Measurements from ENCODE around the gene TLK1.

The TLK1 gene

DNA sequence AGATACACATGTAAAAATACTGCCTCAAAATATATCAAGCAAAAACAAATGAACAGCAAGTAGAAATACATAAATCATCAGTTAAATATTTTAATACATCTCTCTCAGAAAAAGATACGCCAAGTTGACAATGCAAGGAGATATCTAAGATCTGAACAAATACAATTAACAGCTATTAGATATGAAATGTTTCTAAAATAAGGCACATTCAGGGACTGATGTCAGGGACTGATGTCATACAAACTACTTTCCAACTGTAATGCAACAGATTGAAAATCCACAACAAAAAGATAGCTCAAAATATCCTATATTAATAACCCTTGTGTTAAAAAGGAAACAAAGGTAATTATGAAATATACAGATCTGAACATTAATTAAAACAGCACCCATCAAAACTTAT lies 51.7 kb downstream of the TLK1 start:
- no peak for TF ChIP-seq CTCF (IDR thresholded peaks at IDR 0.05; ENCODE audit: borderline replicate concordance, control extremely low read depth, extremely low read depth, insufficient read depth, missing control alignments)

DNA sequence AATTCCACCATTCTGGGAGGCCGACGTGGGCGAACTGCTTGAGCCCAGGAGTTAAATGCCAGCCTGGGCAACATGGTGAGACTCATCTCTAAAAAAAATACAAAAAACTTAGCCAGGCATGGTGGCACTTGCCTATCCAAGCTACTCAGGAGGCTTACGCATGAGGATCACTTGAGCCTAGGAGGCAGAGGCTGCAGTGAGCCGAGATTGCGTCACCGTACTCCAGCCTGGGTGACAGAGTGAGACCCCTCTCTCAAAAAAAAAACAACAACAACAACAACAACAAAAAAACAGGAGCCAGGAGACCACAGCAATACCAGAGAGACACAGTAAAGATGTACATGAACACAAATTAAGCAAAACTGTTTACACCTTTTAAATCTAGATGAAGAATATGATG lies 52.9 kb downstream of the TLK1 start:
- no peak for DNase-seq (ENCODE audit: low spot score)
- TF ChIP-seq CTCF (IDR thresholded peaks at IDR 0.05; ENCODE audit: borderline replicate concordance, control extremely low read depth, extremely low read depth, insufficient read depth, missing control alignments), result no peak
- in situ Hi-C loops (cut with MboI; ENCODE audit: low sequenced_read_pairs, unreplicated experiment), result no loop called here

More for the DNA sequence above, 51.7 kb downstream of the TLK1 start:
- in situ Hi-C loops (cut with MboI; ENCODE audit: low sequenced_read_pairs, unreplicated experiment), result no loop called here
- DNase-seq (ENCODE audit: low spot score), result no peak

DNA sequence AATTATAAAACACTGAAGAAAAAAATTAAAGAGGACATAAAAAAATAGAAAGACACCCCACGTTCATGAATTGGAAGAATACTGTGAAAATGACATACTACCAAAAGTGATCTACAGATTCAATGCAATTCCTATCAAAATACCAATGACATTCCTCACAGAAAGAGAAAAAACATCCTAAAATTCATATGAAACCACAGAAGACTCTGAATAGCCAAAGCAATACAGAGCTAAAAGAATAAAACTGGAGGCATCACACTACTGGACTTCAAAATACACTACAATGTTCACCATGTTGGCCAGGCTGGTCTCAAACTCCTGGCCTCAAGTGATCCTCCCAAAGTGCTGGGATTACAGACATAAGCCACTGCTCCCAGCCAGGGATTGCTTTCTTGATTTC lies 56.3 kb downstream of the TLK1 start:
- DNase-seq (ENCODE audit: low spot score), result no peak
- no peak for TF ChIP-seq CTCF (IDR thresholded peaks at IDR 0.05; ENCODE audit: borderline replicate concordance, control extremely low read depth, extremely low read depth, insufficient read depth, missing control alignments)
- in situ Hi-C loops (cut with MboI; ENCODE audit: low sequenced_read_pairs, unreplicated experiment), result no loop called here

GRCh38 chr2:171102802-171103201 lies 57.9 kb downstream of the TLK1 start:
- TF ChIP-seq CTCF (IDR thresholded peaks at IDR 0.05; ENCODE audit: borderline replicate concordance, control extremely low read depth, extremely low read depth, insufficient read depth, missing control alignments), result no peak
- in situ Hi-C loops (cut with MboI; ENCODE audit: low sequenced_read_pairs, unreplicated experiment), result no loop called here
- no peak for DNase-seq (ENCODE audit: low spot score)

DNA sequence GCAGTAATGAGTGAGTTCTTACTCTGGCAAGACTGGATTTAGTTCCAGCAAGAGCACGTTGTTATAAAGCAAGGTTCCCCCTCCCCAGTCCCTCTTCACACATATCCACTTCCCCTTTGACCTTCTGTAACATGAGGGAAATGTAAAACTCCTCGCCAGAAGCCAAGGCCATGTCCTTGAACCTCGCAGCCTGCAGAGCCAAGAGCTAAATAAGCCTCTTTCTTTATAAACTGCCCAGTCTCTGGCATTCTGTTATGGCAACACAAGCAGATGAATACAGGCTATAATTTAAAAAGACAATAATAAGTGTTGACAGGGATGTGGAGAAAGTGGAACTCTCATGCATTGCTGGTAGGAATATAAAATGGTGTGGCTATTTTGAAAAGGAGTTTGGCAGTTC lies 60.3 kb downstream of the TLK1 start:
- TF ChIP-seq CTCF (IDR thresholded peaks at IDR 0.05; ENCODE audit: borderline replicate concordance, control extremely low read depth, extremely low read depth, insufficient read depth, missing control alignments), result no peak
- no peak for DNase-seq (ENCODE audit: low spot score)
- in situ Hi-C loops (cut with MboI; ENCODE audit: low sequenced_read_pairs, unreplicated experiment), result no loop called here

GRCh38 chr2:171098607-171099006 lies 62.1 kb downstream of the TLK1 start:
- in situ Hi-C loops (cut with MboI; ENCODE audit: low sequenced_read_pairs, unreplicated experiment), result no loop called here
- TF ChIP-seq CTCF (IDR thresholded peaks at IDR 0.05; ENCODE audit: borderline replicate concordance, control extremely low read depth, extremely low read depth, insufficient read depth, missing control alignments), result no peak
- DNase-seq (ENCODE audit: low spot score), result no peak

Data from GM13976 (cell line).